CD4-positive, CD25-positive, alpha-beta regulatory T cell (primary cell): ENCODE data around the gene BCL6B. TPM values are rescaled to one million over a fixed set of nuclear protein-coding genes. Genes with fewer than 3 reads are reported as not detected.

Experiments used
- ATAC-seq, 2 donors: fragments of 150-1000 bp; cut with Tn5 transposase; one replicate each; pipeline ENCODE4 v1.10.0; 2021; ENCODE audit warnings: low read depth in 2 of 2, moderate number of reproducible peaks in 2 of 2, moderate library complexity in 1 of 2
- DNase-seq, 3 donors: peaks; one replicate each; pipeline versions ENCODE4 v3.0.0 to v3.0.0-alpha.2; 2012 to 2022; ENCODE audit warnings: mixed read lengths in 1 of 3
- H3K27ac ChIP-seq: one replicate; pipeline ENCODE4 v1.7.0; 2013; ENCODE audit warnings: mild to moderate bottlenecking, low read length; ENCODE audit not compliant: insufficient read depth, poor library complexity, severe bottlenecking
- H3K27me3 ChIP-seq: one replicate; pipeline ENCODE4 v1.7.0; 2013; ENCODE audit warnings: low read length; ENCODE audit not compliant: control insufficient read depth, insufficient read depth
- H3K36me3 ChIP-seq: one replicate; pipeline ENCODE4 v1.7.0; 2013; ENCODE audit warnings: mild to moderate bottlenecking, low read length, moderate library complexity; ENCODE audit not compliant: control insufficient read depth, insufficient read depth
- H3K4me1 ChIP-seq: 2 replicates; pipeline ENCODE4 v1.7.0; 2013; ENCODE audit warnings: mild to moderate bottlenecking, low read length; ENCODE audit not compliant: insufficient read depth, control insufficient read depth, poor library complexity, severe bottlenecking
- H3K4me3 ChIP-seq: one replicate; pipeline ENCODE4 v1.7.0; 2013; ENCODE audit warnings: low read depth, mild to moderate bottlenecking, low read length, moderate library complexity
- H3K9me3 ChIP-seq, 2 experiments: 1 replicate in 1 of 2; 2 replicates in 1 of 2; pipeline ENCODE4 v1.7.0; 2013; ENCODE audit warnings: low read length in 2 of 2, mild to moderate bottlenecking in 1 of 2, moderate library complexity in 1 of 2; ENCODE audit not compliant: control insufficient read depth in 2 of 2
- H3K27ac Mint-ChIP-seq, 3 donors: one replicate each; pipeline ENCODE4 v1.8.0; 2020 to 2022; ENCODE audit warnings: mild to moderate bottlenecking in 3 of 3, mixed read lengths in 3 of 3, moderate library complexity in 2 of 3
- H3K27me3 Mint-ChIP-seq: one replicate; pipeline ENCODE4 v1.8.0; 2022; ENCODE audit warnings: mild to moderate bottlenecking, mixed read lengths
- H3K36me3 Mint-ChIP-seq: one replicate; pipeline ENCODE4 v1.8.0; 2020; ENCODE audit warnings: mixed read lengths
- H3K4me1 Mint-ChIP-seq, 4 donors: one replicate each; pipeline ENCODE4 v1.8.0; 2020 to 2022; ENCODE audit warnings: mixed read lengths in 4 of 4, mild to moderate bottlenecking in 1 of 4
- H3K4me3 Mint-ChIP-seq, 4 donors: one replicate each; pipeline ENCODE4 v1.8.0; 2020 to 2022; ENCODE audit warnings: mild to moderate bottlenecking in 4 of 4, mixed read lengths in 4 of 4, moderate library complexity in 3 of 4
- H3K9me3 Mint-ChIP-seq, 7 donors: one replicate each; pipeline ENCODE4 v1.8.0; 2020 to 2022; ENCODE audit warnings: mixed read lengths in 7 of 7, mild to moderate bottlenecking in 3 of 7, moderate library complexity in 2 of 7
- polyA plus RNA-seq, 4 donors: library from polyadenylated mRNA; unstranded; fragments of 300-500 nt; fragmentation: Illumina TruSeq; gene quantifications; one replicate each; pipeline ENCODE4 v1.2.3, GENCODE V29; 2021
- total RNA-seq: library from RNA; stranded (reverse); gene quantifications from one replicate; pipeline ENCODE4 v1.2.3, GENCODE V29; 2022

BCL6B gene
- total and polyA plus RNA-seq, 5 donors from 2014 or later = 0.42 TPM; not detected in 4

DNA sequence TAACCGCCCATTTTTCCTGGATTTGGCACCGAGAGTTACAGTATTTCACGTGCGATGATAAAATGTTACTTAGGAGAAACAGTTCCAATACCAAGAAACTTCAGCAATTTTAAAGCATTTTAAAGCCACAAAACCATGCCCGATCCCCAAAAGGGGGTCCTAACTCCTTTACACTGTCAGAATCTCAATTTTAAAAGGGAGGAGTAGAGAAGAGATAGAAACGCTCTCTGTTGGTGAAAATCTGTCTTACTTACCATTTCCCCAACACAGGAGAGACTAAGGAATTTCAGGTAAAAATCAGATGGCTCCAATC lies 11.0 kb upstream of the BCL6B start:
- no peaks in the 10 kb centered on the region for H3K9me3 Mint-ChIP-seq
- H3K4me3 Mint-ChIP-seq = peak overlapping the region; percentile 98 to 99 (median 98)
- Histone ChIP-seq H3K4me1 (peaks cover 58% of the 10 kb centered on the region), H3K4me3 (peak overlapping the region; percentile 100), H3K27me3 (no peaks in the 10 kb centered on the region), H3K36me3 (peaks cover 5% of the 10 kb centered on the region), H3K9me3 (no peaks in the 10 kb centered on the region), H3K27ac (peak overlapping the region; percentile 99)
- H3K27me3 Mint-ChIP-seq = peaks cover 4% of the 10 kb centered on the region
- ATAC-seq = no peak
- no peak for DNase-seq
- H3K4me1 Mint-ChIP-seq = peaks cover 9 to 78% (median 56%) of the 10 kb centered on the region in 4 donors
- peaks cover 4% of the 10 kb centered on the region for H3K36me3 Mint-ChIP-seq
- H3K27ac Mint-ChIP-seq = peak overlapping the region; percentile 99 to 100 (median 99)

DNA sequence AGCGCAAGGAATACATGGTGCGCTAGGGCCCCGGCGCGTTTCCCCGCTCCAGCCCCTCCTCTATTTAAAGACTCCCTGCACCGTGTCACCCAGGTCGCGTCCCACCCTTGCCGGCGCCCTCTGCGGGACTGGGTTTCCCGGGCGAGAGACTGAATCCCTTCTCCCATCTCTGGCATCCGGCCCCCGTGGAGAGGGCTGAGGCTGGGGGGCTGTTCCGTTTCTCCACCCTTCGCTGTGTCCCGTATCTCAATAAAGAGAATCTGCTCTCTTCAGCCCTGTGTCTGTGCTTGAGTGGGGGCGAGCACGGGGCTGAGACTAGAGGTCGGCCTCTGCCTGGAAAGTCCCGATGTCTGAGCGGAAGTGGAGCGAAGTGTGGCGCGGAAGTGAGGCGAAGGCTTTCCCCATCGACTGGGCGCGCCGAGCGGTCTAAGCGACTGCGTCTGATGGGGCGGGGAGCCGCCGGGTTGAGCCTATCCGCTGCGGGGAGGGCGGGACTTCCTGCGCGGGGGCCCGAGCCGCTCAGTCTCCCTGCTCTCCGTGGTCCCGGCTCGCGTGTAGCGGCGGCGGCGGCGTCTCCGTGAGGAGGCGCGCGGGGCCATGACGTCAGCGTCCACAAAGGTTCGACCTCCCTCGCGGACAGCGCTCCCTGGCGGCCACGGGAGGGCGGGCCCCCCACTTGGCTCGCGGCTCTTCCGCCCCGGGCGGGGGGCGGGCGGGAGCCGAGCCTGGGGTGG lies 8.4 kb upstream of the BCL6B start:
- peak; percentile 89 to 92 for ATAC-seq
- H3K4me1 ChIP-seq = peaks cover 62% of the 10 kb centered on the region

DNA sequence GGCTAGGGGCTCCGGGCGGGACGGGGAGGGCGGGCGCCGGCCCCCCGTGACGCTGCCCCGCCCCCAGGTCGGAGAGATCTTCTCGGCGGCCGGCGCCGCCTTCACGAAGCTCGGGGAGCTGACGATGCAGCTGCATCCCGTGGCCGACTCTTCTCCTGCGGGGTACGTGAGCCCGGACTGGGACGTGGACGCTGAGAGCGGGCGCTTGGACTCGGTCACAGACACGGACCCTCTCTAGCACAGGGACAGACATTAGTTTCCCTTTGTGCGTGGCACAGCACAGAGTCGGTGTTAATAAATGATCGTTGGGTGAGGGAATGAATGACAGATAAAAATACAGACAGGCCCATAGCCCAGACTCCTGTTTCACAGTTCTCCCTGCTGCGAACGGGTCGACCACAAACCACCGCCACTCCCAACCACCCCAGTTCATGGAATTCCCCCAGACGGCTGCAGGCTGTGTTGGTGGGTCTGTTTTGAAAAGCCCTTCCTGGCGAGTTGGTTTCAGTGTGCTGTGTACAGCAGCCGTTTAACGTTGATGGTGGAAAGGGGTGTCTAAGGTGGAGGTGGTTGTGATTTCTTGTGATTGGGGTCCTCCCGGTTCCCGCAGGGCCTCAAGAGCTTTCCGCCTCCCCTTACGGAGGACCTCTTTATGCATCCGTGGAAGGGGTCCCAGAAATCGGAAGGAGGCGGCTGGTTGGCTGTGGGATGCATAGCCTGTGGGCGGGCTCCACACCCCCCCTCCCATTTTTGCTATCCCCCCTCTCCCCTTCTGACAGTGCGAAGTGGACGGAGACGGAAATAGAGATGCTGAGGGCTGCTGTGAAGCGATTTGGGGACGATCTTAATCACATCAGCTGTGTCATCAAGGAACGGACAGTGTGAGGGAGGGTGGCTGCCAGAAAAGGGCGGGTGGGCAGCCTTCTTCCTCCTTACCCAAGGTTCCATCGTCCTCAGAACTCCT lies 7.6 kb upstream of the BCL6B start:
- peak; percentile 2 to 8 for ATAC-seq
- H3K4me1 ChIP-seq = peaks cover 53% of the 10 kb centered on the region
- H3K36me3 Mint-ChIP-seq = no peaks in the 10 kb centered on the region

More for the DNA sequence above, 8.4 kb upstream of the BCL6B start:
- H3K4me3 ChIP-seq = peak overlapping the region; percentile 100
- Mint-ChIP-seq H3K27me3 (peaks cover 4% of the 10 kb centered on the region), H3K4me3 (peak overlapping the region; percentile 98 to 99 (median 98)), H3K36me3 (no peaks in the 10 kb centered on the region), H3K27ac (peak overlapping the region; percentile 99 to 100 (median 99)), H3K4me1 (peaks cover 6 to 70% (median 44%) of the 10 kb centered on the region in 4 donors), H3K9me3 (peaks cover 0 to 1% (median 0%) of the 10 kb centered on the region in 7 donors)
- H3K9me3 ChIP-seq = no peaks in the 10 kb centered on the region
- H3K36me3 ChIP-seq = peaks cover 6% of the 10 kb centered on the region
- no peaks in the 10 kb centered on the region for H3K27me3 ChIP-seq
- DNase-seq = peak; percentile 98 to 99 (median 98)
- H3K27ac ChIP-seq = peak overlapping the region; percentile 99

DNA sequence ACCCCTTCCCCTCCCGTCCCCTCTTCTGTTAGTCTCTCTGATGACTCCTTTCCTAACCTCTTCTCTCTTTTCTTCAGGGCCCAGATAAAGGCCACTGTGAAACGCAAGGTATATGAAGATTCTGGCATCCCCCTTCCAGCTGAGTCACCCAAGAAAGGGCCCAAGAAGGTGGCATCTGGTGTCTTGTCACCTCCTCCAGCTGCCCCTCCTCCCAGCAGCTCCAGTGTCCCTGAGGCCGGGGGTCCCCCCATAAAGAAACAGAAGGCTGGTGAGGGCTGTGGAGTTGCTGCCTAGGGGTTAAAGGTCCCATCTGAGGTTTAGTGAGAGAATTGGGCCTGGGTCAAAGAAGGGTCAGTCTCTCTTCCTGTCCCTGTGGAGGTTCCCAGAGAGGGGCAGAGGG lies 6.4 kb upstream of the BCL6B start:
- Mint-ChIP-seq H3K9me3 (peaks cover 0 to 1% (median 0%) of the 10 kb centered on the region in 7 donors), H3K4me1 (peaks cover 6 to 56% (median 31%) of the 10 kb centered on the region in 4 donors), H3K4me3 (peak overlapping the region; percentile 90 to 99 (median 96)), H3K36me3 (no peaks in the 10 kb centered on the region), H3K27ac (peak overlapping the region; percentile 43 to 99 (median 98)), H3K27me3 (peaks cover 4% of the 10 kb centered on the region)
- Histone ChIP-seq H3K9me3 (no peaks in the 10 kb centered on the region), H3K4me1 (peaks cover 43% of the 10 kb centered on the region), H3K36me3 (peaks cover 3% of the 10 kb centered on the region), H3K27ac (peak overlapping the region; percentile 99), H3K27me3 (no peaks in the 10 kb centered on the region), H3K4me3 (no peak overlapping the region)
- ATAC-seq (no peak), DNase-seq (no peak)

More for the DNA sequence above, 7.6 kb upstream of the BCL6B start:
- DNase-seq = peak in 2 of 3 donors; percentile 77 to 78
- Histone ChIP-seq H3K9me3 (no peaks in the 10 kb centered on the region), H3K36me3 (peaks cover 3% of the 10 kb centered on the region), H3K4me3 (peak overlapping the region; percentile 87), H3K27me3 (no peaks in the 10 kb centered on the region), H3K27ac (peak overlapping the region; percentile 99)
- peaks cover 4% of the 10 kb centered on the region for H3K27me3 Mint-ChIP-seq
- peak overlapping the region; percentile 97 to 99 (median 98) for H3K27ac Mint-ChIP-seq
- H3K4me3 Mint-ChIP-seq = peak overlapping the region; percentile 90 to 99 (median 96)
- peaks cover 6 to 61% (median 36%) of the 10 kb centered on the region in 4 donors for H3K4me1 Mint-ChIP-seq
- peaks cover 0 to 1% (median 0%) of the 10 kb centered on the region in 7 donors for H3K9me3 Mint-ChIP-seq

DNA sequence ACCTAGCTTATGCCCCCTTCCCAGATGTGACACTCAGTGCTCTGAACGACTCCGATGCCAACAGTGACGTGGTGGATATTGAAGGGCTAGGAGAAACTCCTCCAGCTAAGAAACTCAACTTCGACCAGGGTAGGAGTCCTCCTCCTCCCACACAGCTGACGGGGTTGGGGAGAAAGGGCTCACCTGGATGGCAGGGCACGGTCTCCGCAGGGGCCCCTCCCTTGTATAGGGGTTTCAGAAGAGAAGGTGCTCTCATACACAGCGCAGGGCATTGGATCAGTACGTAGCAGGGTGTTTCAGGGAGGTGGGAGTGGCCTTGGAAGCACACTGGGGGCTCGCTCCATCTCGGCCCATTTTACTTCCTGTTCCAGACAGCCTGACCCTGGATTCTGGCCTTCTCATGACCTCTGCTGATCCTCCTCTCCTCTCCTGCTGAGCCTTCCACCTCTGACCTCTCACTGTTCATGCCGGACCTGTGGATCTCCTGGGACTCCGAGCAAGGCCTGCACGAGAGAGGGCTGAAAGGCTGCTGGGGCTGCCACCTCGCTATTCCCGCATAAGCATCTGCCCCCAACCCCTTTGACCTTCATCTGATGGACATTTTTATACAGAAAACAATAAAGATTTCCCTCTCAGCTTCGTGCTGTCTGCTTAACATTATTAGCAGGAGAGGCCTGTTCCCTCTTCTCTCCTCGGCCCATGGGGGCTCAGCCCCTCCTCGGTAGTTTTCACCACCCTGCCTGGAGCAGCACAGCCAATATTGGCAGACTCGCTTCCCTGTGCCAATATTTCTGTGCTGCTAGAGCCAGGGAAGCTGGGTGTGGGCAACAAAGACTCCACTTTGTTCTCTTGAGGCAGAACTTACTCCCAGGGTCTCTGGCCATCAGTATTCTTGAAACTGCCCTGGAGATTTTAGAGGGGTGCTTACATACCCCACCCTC lies 5.7 kb upstream of the BCL6B start:
- Mint-ChIP-seq H3K9me3 (peaks cover 0 to 1% (median 0%) of the 10 kb centered on the region in 7 donors), H3K27ac (peak overlapping the region in 2 of 3 donors; percentile 75 to 99), H3K27me3 (peaks cover 4% of the 10 kb centered on the region), H3K4me1 (peaks cover under 1 to 55% (median 28%) of the 10 kb centered on the region in 4 donors), H3K4me3 (peak overlapping the region in 3 of 4 donors; percentile 52 to 99 (median 98)), H3K36me3 (no peaks in the 10 kb centered on the region)
- no peak overlapping the region for H3K4me3 ChIP-seq
- peaks cover 45% of the 10 kb centered on the region for H3K4me1 ChIP-seq
- H3K27me3 ChIP-seq = no peaks in the 10 kb centered on the region
- ATAC-seq (no peak), DNase-seq (no peak)
- no peaks in the 10 kb centered on the region for H3K9me3 ChIP-seq
- peaks cover 3% of the 10 kb centered on the region for H3K36me3 ChIP-seq
- H3K27ac ChIP-seq = peak overlapping the region; percentile 99

DNA sequence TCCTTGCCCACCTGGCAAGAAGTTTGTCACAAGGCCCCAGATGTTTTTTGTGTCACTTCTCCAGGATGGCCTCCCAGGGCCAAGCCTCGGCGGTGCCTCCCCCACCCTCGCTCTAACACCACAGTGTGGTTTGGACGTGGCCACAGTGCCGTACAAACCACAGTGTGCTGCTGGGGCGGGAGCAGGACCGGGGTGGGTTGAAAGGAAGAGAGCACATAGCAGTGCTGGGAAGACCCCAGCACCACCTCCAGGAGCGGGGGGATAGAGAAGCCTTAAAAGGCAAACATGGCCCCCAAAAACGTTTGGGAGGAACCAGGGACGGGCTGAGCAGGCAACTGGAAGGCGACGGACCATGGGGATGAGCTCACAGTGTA lies 5.0 kb upstream of the BCL6B start:
- no peak overlapping the region for H3K27ac ChIP-seq
- Mint-ChIP-seq H3K27ac (peak overlapping the region in 2 of 3 donors; percentile 60 to 75), H3K36me3 (no peaks in the 10 kb centered on the region)

More for the DNA sequence above, 5.0 kb upstream of the BCL6B start:
- Histone ChIP-seq H3K36me3 (peaks cover 3% of the 10 kb centered on the region), H3K27me3 (no peaks in the 10 kb centered on the region), H3K9me3 (no peaks in the 10 kb centered on the region), H3K4me3 (no peak overlapping the region), H3K4me1 (peaks cover 50% of the 10 kb centered on the region)
- H3K9me3 Mint-ChIP-seq = peaks cover 0 to 1% (median 0%) of the 10 kb centered on the region in 7 donors
- peaks cover 4% of the 10 kb centered on the region for H3K27me3 Mint-ChIP-seq
- DNase-seq (no peak), ATAC-seq (no peak)
- peaks cover 0 to 59% (median 30%) of the 10 kb centered on the region in 4 donors for H3K4me1 Mint-ChIP-seq
- peak overlapping the region in 1 of 4 donors; percentile 99 for H3K4me3 Mint-ChIP-seq
